ENCODE results near the gene PACS2. TPM values are rescaled to one million over a fixed set of nuclear protein-coding genes. Genes with fewer than 3 reads are reported as not detected.

PACS2 gene
- total and polyA plus RNA-seq, 2 of the 8 experiments (the other 6 are each of a cell fraction or from before 2014, with no cell fraction given), result 38.0 to 62.8 TPM

GRCh38 chr14:105390849-105391500 lies 76.4 kb downstream of the PACS2 start:
- H2BK12ac ChIP-seq (ENCODE audit: low read depth, low read length), result no peak overlapping the region
- no peak overlapping the region for H4K91ac ChIP-seq (replicated peaks; ENCODE audit: insufficient read length, low read length)
- no peaks in the 10 kb centered on the region for H3K9me3 ChIP-seq (ENCODE audit: insufficient read depth in 2 of 2, low read depth in 1 of 2, low read length in 1 of 2)
- no peak overlapping the region for H3K18ac ChIP-seq (ENCODE audit: extremely low read depth, low read length)
- H3K9ac ChIP-seq (replicated peaks in 1 of 4; ENCODE audit: extremely low read depth in 1 of 4, low read depth in 3 of 4, low read length in 3 of 4), result no peak overlapping the region
- WGBS, 2 experiments (ENCODE audit: extremely low coverage in 1 of 2, insufficient coverage in 1 of 2, insufficient read length in 1 of 2, insufficient replicate concordance in 2 of 2, low coverage in 1 of 2, low lambda C conversion rate in 2 of 2, missing lambda C conversion rate in 1 of 2), result 94% methylated on average over 16 of the region's 24 CpGs; no CpG with 5 or more reads in 1 of the 2 experiments
- H2BK5ac ChIP-seq (ENCODE audit: low read depth, low read length), result no peak overlapping the region
- no peak overlapping the region for H2BK20ac ChIP-seq (ENCODE audit: low read length)
- H3K4ac ChIP-seq (replicated peaks; ENCODE audit: insufficient read length, low read depth, low read length), result no peak overlapping the region
- no peak overlapping the region for H3K14ac ChIP-seq (ENCODE audit: insufficient read length)
- DNase-seq (ENCODE audit: low read depth in 1 of 2, low spot score in 2 of 2) (no peak), FAIRE-seq (no peak)
- no peak overlapping the region for H2BK15ac ChIP-seq (ENCODE audit: low read length)
- peaks cover 0 to under 1% (median 0%) of the 10 kb centered on the region in 4 experiments; a peak in 1 of 7 replicates for H3K27me3 ChIP-seq (replicated peaks in 1 of 4; ENCODE audit: control insufficient read depth in 3 of 4, extremely low read depth in 1 of 4, insufficient read depth in 3 of 4, low read length in 3 of 4)
- CTCF ChIA-PET (ENCODE audit: partially characterized antibody), result interaction anchor here (1.0 to 2.0 kb wide), 4 partner anchors 21 to 99 kb away, joined by 3 to 9 read pairs (median 5); no protein-coding TSS in a partner anchor
- H3K4me2 ChIP-seq (ENCODE audit: insufficient read depth in 1 of 2, low read depth in 2 of 2, low read length in 2 of 2), result no peak overlapping the region
- H3K4me1 ChIP-seq (replicated peaks in 1 of 4; ENCODE audit: control insufficient read depth in 3 of 4, insufficient read depth in 4 of 4, low read length in 3 of 4), result no peaks in the 10 kb centered on the region; a peak in 1 of 7 replicates
- H3K27ac ChIP-seq (ENCODE audit: low read depth, low read length), result no peak overlapping the region
- no peak overlapping the region for H3K4me3 ChIP-seq (ENCODE audit: extremely low read depth in 1 of 4, insufficient read depth in 2 of 4, low read depth in 3 of 4, low read length in 4 of 4)
- peak overlapping the region; percentile 24; the same call in 1 of the 2 replicates for H2AK5ac ChIP-seq (ENCODE audit: low read depth, low read length)
- H3K56ac ChIP-seq (replicated peaks; ENCODE audit: insufficient read length, low read depth, low read length), result no peak overlapping the region
- no peak overlapping the region for H3K23ac ChIP-seq (ENCODE audit: insufficient read length)
- no peak overlapping the region for H4K5ac ChIP-seq (ENCODE audit: insufficient read length, low read depth, low read length)
- H2AFZ ChIP-seq (ENCODE audit: low read length), result no peak overlapping the region
- H3K79me1 ChIP-seq (ENCODE audit: low read depth, low read length), result no peaks in the 10 kb centered on the region; the same call in 1 of the 2 replicates
- peaks cover 0 to 3% (median 1%) of the 10 kb centered on the region in 4 experiments; a peak in 2 of 8 replicates for H3K36me3 ChIP-seq (ENCODE audit: control insufficient read depth in 2 of 4, insufficient read depth in 4 of 4, low read length in 3 of 4)
- POLR2A ChIA-PET (ENCODE audit: partially characterized antibody), result interaction anchor here (1.0 to 1.8 kb wide), 3 partner anchors 14 to 21 kb away, joined by 4 to 7 read pairs (median 5); no protein-coding TSS in a partner anchor
- H3K79me2 ChIP-seq (ENCODE audit: control insufficient read depth in 1 of 2, insufficient read depth in 2 of 2, low read length in 2 of 2), result no peaks in the 10 kb centered on the region
- TF ChIP-seq, protein P1, sequence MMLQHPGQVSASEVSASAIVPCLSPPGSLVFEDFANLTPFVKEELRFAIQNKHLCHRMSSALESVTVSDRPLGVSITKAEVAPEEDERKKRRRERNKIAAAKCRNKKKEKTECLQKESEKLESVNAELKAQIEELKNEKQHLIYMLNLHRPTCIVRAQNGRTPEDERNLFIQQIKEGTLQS (IDR thresholded peaks at IDR 0.05; ENCODE audit: insufficient read depth, low read depth, low read length), result no peak
- no peak for TF ChIP-seq KDM5A (IDR thresholded peaks at IDR 0.05; ENCODE audit: low read length)
- no peak for TF ChIP-seq BCL11A (IDR thresholded peaks at IDR 0.05; ENCODE audit: low read depth in 2 of 2, low read length in 2 of 2)
- TF ChIP-seq ZNF274 (IDR thresholded peaks at IDR 0.05; ENCODE audit: borderline replicate concordance, extremely low read depth, low read length), result no peak
- TF ChIP-seq GABPA (IDR thresholded peaks at IDR 0.05; ENCODE audit: borderline replicate concordance, insufficient read depth, low read length), result no peak
- no peak for TF ChIP-seq RAD21 (IDR thresholded peaks at IDR 0.05 in 1 of 2, conservative IDR thresholded peaks at IDR 0.05 in 1 of 2; ENCODE audit: low read depth in 2 of 2, low read length in 2 of 2)
- no peak for TF ChIP-seq TCF12 (IDR thresholded peaks at IDR 0.05; ENCODE audit: low read depth, low read length)
- TF ChIP-seq, protein P2, sequence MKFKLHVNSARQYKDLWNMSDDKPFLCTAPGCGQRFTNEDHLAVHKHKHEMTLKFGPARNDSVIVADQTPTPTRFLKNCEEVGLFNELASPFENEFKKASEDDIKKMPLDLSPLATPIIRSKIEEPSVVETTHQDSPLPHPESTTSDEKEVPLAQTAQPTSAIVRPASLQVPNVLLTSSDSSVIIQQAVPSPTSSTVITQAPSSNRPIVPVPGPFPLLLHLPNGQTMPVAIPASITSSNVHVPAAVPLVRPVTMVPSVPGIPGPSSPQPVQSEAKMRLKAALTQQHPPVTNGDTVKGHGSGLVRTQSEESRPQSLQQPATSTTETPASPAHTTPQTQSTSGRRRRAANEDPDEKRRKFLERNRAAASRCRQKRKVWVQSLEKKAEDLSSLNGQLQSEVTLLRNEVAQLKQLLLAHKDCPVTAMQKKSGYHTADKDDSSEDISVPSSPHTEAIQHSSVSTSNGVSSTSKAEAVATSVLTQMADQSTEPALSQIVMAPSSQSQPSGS (IDR thresholded peaks at IDR 0.05; ENCODE audit: low read length), result no peak
- peaks cover 0 to 8% of the 10 kb centered on the region in 2 experiments for H4K20me1 ChIP-seq (replicated peaks in 1 of 2; ENCODE audit: control insufficient read depth in 1 of 2, insufficient read depth in 2 of 2, low read length in 2 of 2)
- H3K23me2 ChIP-seq (ENCODE audit: low read depth, low read length), result no peaks in the 10 kb centered on the region
- H2BK120ac ChIP-seq (replicated peaks; ENCODE audit: low read depth, low read length), result no peak overlapping the region
- 0 out of 2 replicates have a peak overlapping the region, but pooled peaks have one; percentile 14 for H4K8ac ChIP-seq (ENCODE audit: extremely low read depth, insufficient read depth, low read length)

Measured in H1 (cell line).